GM10266 (cell line): ENCODE data around the gene ERI3.

ENCODE experiments used
- DNase-seq: peaks from one replicate; pipeline ENCODE4 v3.0.0; 2012; ENCODE audit errors: extremely low spot score
- CTCF ChIP-seq: IDR thresholded peaks from 2 replicates; pipeline ENCODE4 v1.5.1; 2012; ENCODE audit warnings: mild to moderate bottlenecking, low read depth; ENCODE audit not compliant: control insufficient read depth, insufficient read depth; ENCODE audit errors: missing control alignments

The ERI3 gene

GRCh38 chr1:44303532-44303931 lies 51.5 kb downstream of the ERI3 start:
- no peak for DNase-seq
- TF ChIP-seq CTCF, result no peak

GRCh38 chr1:44302541-44302940 lies 52.5 kb downstream of the ERI3 start:
- DNase-seq, result no peak
- no peak for TF ChIP-seq CTCF

GRCh38 chr1:44301442-44301841 lies 53.6 kb downstream of the ERI3 start:
- no peak for DNase-seq
- no peak for TF ChIP-seq CTCF

- TF ChIP-seq CTCF, result no peak
- no peak for DNase-seq
These were observed 54.2 kb downstream of the ERI3 start for GRCh38 chr1:44300852-44301251.

- no peak for DNase-seq
- TF ChIP-seq CTCF, result no peak
These were observed 57.2 kb downstream of the ERI3 start for GRCh38 chr1:44297695-44298400.

- TF ChIP-seq CTCF, result no peak
- DNase-seq, result no peak
These were observed 58.3 kb downstream of the ERI3 start for GRCh38 chr1:44296806-44297205.

GRCh38 chr1:44296086-44296485 lies 59.0 kb downstream of the ERI3 start:
- no peak for DNase-seq
- TF ChIP-seq CTCF, result no peak
